ENCODE results near the gene RBFOX2. TPM values are rescaled to one million over a fixed set of nuclear protein-coding genes. Genes with fewer than 3 reads are reported as not detected.

Gene RBFOX2
- total RNA-seq, 1 donor = 187 TPM

DNA sequence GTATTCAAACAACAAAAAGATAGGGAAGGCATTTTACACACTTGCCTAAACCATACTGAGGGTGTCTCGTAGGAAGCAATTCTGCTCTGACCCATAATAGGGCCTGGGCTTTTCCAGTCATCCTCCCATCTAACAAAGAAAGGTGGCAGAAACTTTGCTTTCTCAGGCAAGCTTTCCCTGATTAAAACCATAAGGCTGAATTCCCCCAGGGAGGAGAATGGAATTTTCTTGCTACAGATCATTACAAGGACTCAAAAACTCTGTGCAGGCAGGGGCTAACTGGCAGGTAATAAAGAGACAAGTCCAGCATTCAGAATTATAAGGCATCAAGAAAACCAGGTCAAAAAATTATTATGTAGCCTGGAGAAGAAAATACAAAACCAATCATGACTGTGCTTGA, 90.4 kb downstream of the RBFOX2 start:
- TF ChIP-seq, protein P1, sequence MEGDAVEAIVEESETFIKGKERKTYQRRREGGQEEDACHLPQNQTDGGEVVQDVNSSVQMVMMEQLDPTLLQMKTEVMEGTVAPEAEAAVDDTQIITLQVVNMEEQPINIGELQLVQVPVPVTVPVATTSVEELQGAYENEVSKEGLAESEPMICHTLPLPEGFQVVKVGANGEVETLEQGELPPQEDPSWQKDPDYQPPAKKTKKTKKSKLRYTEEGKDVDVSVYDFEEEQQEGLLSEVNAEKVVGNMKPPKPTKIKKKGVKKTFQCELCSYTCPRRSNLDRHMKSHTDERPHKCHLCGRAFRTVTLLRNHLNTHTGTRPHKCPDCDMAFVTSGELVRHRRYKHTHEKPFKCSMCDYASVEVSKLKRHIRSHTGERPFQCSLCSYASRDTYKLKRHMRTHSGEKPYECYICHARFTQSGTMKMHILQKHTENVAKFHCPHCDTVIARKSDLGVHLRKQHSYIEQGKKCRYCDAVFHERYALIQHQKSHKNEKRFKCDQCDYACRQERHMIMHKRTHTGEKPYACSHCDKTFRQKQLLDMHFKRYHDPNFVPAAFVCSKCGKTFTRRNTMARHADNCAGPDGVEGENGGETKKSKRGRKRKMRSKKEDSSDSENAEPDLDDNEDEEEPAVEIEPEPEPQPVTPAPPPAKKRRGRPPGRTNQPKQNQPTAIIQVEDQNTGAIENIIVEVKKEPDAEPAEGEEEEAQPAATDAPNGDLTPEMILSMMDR (IDR thresholded peaks at IDR 0.05; ENCODE audit: insufficient read depth, low read length) = no peak
- DNase-seq (ENCODE audit: low read depth) = peak; percentile 76
- no peak overlapping the region for H3K4me3 ChIP-seq (ENCODE audit: low read depth, low read length)

DNA sequence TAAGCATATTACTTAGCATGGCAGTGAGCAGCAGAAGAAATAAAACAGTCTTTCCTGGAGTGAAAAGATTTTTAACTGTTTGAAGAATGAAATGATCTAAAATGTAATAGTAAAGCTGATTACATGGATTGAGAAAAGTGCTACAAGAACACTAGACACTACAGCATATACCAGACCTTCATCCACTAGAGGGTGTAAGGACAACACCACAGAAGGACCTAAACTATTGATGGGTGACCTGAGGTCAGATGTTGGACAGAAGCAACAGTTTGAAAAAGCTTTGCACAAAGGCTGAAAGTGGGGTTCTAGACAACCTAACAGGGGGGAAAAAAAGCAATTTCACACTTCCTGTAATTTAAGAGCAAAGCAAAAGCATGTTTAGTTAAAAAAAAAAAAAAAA, 97.7 kb downstream of the RBFOX2 start:
- DNase-seq (ENCODE audit: low read depth) = peak; percentile 89
- TF ChIP-seq, protein P1 (IDR thresholded peaks at IDR 0.05; ENCODE audit: insufficient read depth, low read length) = peak; percentile 78
- no peak overlapping the region for H3K4me3 ChIP-seq (ENCODE audit: low read depth, low read length)

DNA sequence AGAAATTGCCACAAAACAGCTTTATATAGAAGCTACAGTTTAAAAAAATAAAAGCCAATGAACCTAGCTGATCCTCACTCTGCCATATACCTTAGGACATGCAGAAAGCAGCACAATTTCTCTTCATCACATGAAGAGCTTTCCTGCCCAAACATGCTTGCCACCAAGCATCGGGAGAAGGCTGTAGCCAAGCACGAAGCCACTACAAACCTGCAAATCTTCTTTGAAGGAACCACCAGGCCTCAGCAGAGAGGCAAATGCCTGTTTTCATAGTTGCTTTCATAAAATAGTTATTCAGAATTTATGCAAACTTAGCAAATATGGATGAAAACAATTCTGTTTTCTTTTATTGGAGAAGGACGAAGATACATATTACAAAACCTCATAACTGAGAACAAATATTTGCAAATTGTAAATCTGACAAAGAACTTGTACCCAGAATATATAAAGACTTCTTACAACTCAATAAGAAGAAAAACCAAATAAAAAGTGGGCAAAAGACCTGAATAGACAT, 100.3 kb downstream of the RBFOX2 start:
- no peak overlapping the region for H3K4me3 ChIP-seq (ENCODE audit: low read depth, low read length)
- DNase-seq (ENCODE audit: low read depth) = no peak
- TF ChIP-seq, protein P1 (IDR thresholded peaks at IDR 0.05; ENCODE audit: insufficient read depth, low read length) = no peak

DNA sequence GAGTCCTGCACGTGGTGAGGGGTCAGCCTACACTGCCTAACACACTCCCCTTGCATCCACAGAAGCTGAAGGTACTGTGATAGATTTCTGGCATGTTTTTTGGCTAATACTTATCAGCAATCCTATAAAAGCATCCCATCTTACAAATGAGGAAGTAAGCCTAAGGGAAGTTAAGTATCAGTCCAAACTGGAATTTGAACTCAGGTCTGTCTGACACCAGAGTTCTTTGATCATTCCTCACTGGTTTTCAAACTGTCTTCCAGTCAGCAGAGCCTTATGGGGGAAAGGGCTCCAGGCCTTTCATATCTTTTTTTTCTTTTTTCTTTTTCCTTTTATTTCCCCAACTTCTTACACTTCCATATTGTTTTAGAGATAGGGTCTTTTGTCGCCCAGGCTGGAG, 105.6 kb downstream of the RBFOX2 start:
- TF ChIP-seq, protein P1 (IDR thresholded peaks at IDR 0.05; ENCODE audit: insufficient read depth, low read length) = no peak
- no peak for DNase-seq (ENCODE audit: low read depth)

DNA sequence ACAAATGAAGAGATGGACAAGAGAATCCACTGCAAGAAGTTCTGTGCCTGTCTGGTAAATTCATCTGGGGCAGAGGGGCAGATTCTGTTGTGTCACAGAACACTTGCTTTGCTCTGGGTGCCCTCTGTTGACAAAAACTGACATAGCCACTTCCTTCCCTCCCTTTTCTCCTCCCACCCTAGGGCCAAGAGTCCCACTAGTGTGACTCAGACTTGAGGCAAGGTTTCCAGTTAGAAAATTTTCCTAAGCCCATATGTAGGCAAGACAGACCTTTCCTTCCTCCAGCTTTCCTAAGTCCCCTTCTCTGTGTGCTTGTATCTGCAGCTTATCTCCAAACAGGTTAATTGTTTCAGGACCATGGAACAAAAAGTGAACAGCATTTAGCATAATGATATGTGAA, 106.8 kb downstream of the RBFOX2 start:
- H3K4me3 ChIP-seq (ENCODE audit: low read depth, low read length) = no peak overlapping the region
- DNase-seq (ENCODE audit: low read depth) = peak; percentile 90
- TF ChIP-seq, protein P1 (IDR thresholded peaks at IDR 0.05; ENCODE audit: insufficient read depth, low read length) = peak; percentile 57

More for the DNA sequence above, 105.6 kb downstream of the RBFOX2 start:
- H3K4me3 ChIP-seq (ENCODE audit: low read depth, low read length) = no peak overlapping the region

DNA sequence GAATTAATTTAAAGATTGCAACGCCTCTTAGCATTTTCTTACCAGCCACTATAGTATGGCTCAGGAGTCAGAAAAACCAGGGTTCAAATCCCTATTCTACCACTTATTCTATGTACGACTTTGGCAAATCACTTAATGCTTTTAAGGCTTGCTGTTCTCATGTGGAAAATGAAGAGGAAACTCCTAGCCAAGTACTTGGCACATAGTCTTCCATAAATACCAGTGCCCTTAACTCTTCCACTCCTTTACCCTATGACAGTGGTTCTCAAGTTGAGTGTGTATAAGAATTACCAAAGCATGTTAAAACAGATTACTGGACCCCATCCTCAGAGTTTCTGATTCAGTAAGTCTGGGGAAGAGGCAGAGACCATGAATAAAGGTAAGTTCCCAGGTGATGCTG, 107.6 kb downstream of the RBFOX2 start:
- peak; percentile 25 for DNase-seq (ENCODE audit: low read depth)
- TF ChIP-seq, protein P1 (IDR thresholded peaks at IDR 0.05; ENCODE audit: insufficient read depth, low read length) = no peak
- no peak overlapping the region for H3K4me3 ChIP-seq (ENCODE audit: low read depth, low read length)

DNA sequence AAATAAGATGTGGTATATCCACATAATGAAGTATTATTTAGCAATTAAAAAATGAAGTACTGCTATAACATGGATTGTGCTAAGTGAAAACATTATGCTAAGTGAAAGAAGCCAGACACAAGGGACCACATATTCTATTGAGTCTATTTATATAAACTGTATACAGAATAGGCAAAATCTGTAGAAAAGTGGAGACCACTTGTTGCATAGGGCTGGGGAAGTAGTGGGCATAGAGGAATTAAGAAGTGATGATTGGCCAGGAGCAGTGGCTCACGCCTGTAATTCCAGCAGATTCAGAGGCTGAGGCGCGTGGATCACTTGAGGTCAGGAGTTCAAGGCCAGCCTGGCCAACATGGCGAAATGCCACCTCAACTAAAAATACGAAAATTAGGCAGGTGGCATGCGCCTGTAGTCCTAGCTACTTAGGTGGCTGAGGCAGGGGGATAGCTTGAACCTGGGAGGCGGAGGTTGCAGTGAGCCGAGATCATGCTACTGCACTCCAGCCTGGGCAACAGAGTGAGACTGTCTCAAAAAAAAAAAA, 109.6 kb downstream of the RBFOX2 start:
- no peak overlapping the region for H3K4me3 ChIP-seq (ENCODE audit: low read depth, low read length)
- no peak for DNase-seq (ENCODE audit: low read depth)
- TF ChIP-seq, protein P1 (IDR thresholded peaks at IDR 0.05; ENCODE audit: insufficient read depth, low read length) = no peak
